GM10266 (cell line): ENCODE results near the gene ANAPC5.
"Not testable (repeated sequence)": the region's sequence is repeated elsewhere in the genome, so short reads cannot be mapped to it uniquely, and the experiment has no call there.

Experiments used
- DNase-seq: peaks from one replicate; pipeline ENCODE4 v3.0.0; 2012; ENCODE audit errors: extremely low spot score
- CTCF ChIP-seq: IDR thresholded peaks from 2 replicates; pipeline ENCODE4 v1.5.1; 2012; ENCODE audit warnings: mild to moderate bottlenecking, low read depth; ENCODE audit not compliant: control insufficient read depth, insufficient read depth; ENCODE audit errors: missing control alignments

Gene ANAPC5

GRCh38 chr12:121376754-121377697, 24.8 kb upstream of the ANAPC5 start:
- DNase-seq: no peak
- no peak for TF ChIP-seq CTCF

GRCh38 chr12:121374945-121375584, 22.9 kb upstream of the ANAPC5 start:
- not testable (repeated sequence) for DNase-seq

GRCh38 chr12:121374336-121374735, 22.1 kb upstream of the ANAPC5 start:
- not testable (repeated sequence) for DNase-seq

- no peak for DNase-seq
- TF ChIP-seq CTCF: no peak
Observed at GRCh38 chr12:121373755-121374154, 21.5 kb upstream of the ANAPC5 start.

- DNase-seq: no peak
- no peak for TF ChIP-seq CTCF
Observed at GRCh38 chr12:121371404-121371803, 19.2 kb upstream of the ANAPC5 start.

- DNase-seq: no peak
- TF ChIP-seq CTCF: no peak
Observed at GRCh38 chr12:121366063-121366459, 13.8 kb upstream of the ANAPC5 start.

GRCh38 chr12:121365416-121366062, 13.3 kb upstream of the ANAPC5 start:
- TF ChIP-seq CTCF: no peak
- DNase-seq: no peak

GRCh38 chr12:121364683-121365121, 12.5 kb upstream of the ANAPC5 start:
- no peak for DNase-seq
- TF ChIP-seq CTCF: no peak
